ENCODE data around the gene CFAP221. TPM values are rescaled to one million over a fixed set of nuclear protein-coding genes. Genes with fewer than 3 reads are reported as not detected.

CFAP221 gene
- total and polyA plus RNA-seq, 2 donors (not counting 3 experiments of a cell fraction or from before 2014, with no cell fraction given), result 0.06 TPM; not detected in 1

DNA sequence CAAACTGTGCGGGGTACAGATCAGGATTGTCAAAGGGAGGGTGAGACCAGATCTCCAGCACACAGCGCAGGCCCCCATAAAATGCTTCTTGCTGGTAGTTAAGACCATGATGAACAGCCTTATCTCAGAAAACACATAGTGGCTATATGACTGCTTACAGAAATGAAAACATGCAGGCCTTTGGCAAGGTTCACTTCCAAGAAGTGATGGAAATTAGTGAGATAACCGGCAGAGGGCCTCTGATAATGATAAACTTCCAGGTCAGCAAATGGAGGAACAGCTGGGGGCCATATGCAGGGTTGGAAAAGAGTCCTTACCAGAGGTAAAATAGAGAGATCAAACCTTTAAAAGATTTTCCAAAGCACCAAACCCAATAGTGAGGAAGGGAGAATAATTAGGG is 46.6 kb downstream of the CFAP221 start:
- Histone ChIP-seq H3K27me3 (ENCODE audit: control insufficient read depth in 2 of 2, insufficient read depth in 2 of 2, low read length in 2 of 2) (peaks cover 0 to 5% of the 10 kb centered on the region in 2 experiments), H3K79me2 (ENCODE audit: control insufficient read depth, insufficient read depth, low read length) (no peaks in the 10 kb centered on the region), H3K9me1 (replicated peaks; ENCODE audit: control insufficient read depth, extremely low read depth, insufficient read depth, low read length) (no peaks in the 10 kb centered on the region), H3K4me1 (ENCODE audit: control insufficient read depth, extremely low read depth, insufficient read depth, low read length) (no peaks in the 10 kb centered on the region), H2AFZ (ENCODE audit: low read depth, low read length) (no peak overlapping the region), H4K20me1 (replicated peaks; ENCODE audit: control insufficient read depth, extremely low read depth, insufficient read depth, low read length) (no peaks in the 10 kb centered on the region), H3K9me3 (replicated peaks; ENCODE audit: control insufficient read depth, insufficient read depth, low read length) (no peaks in the 10 kb centered on the region), H3K27ac (ENCODE audit: insufficient read depth, low read depth, low read length) (no peak overlapping the region), H3K9ac (replicated peaks; ENCODE audit: extremely low read depth, insufficient read depth, low read length) (no peak overlapping the region), H3K4me3 (replicated peaks in 1 of 3; ENCODE audit: insufficient read depth in 1 of 3, low read depth in 1 of 3, low read length in 3 of 3) (no peak overlapping the region), H3K36me3 (ENCODE audit: control insufficient read depth in 2 of 2, extremely low read depth in 1 of 2, insufficient read depth in 2 of 2, low read length in 2 of 2) (no peaks in the 10 kb centered on the region), H3K4me2 (ENCODE audit: insufficient read depth, low read length) (no peak overlapping the region)
- dilution Hi-C loops (cut with MboI; ENCODE audit: extremely low pct_ligation_motif_present, low sequenced_read_pairs), result no loop called here
- ChIA-PET POLR2A (no interaction called here), CTCF (no interaction called here)
- no TSS peak for BruUV-seq (replicated peaks)
- no peak for TF ChIP-seq FOS (IDR thresholded peaks at IDR 0.05; ENCODE audit: borderline replicate concordance, insufficient read depth, low read length)
- TF ChIP-seq JUN (IDR thresholded peaks at IDR 0.05; ENCODE audit: borderline replicate concordance, insufficient read depth, insufficient read length, low read depth), result no peak
- TF ChIP-seq EZH2 (IDR thresholded peaks at IDR 0.05; ENCODE audit: borderline replicate concordance, low read depth, low read length, severe bottlenecking), result no peak
- no peak for TF ChIP-seq POLR2AphosphoS5 (IDR thresholded peaks at IDR 0.05; ENCODE audit: insufficient read depth, low read depth, low read length)
- TF ChIP-seq MAX (IDR thresholded peaks at IDR 0.05; ENCODE audit: insufficient read depth, insufficient read length), result no peak
- TF ChIP-seq MYC (IDR thresholded peaks at IDR 0.05; ENCODE audit: low read depth, low read length), result no peak
- no peak for TF ChIP-seq POLR2A (IDR thresholded peaks at IDR 0.05; ENCODE audit: low read depth, low read length)
- TF ChIP-seq CTCF (IDR thresholded peaks at IDR 0.05; ENCODE audit: extremely low read depth in 1 of 2, insufficient read depth in 1 of 2, low read depth in 1 of 2, low read length in 2 of 2), result no peak
- no peak for TF ChIP-seq GATA2 (IDR thresholded peaks at IDR 0.05; ENCODE audit: insufficient read depth, insufficient read length, low read depth, low read length)
- DNase-seq (ENCODE audit: low read depth, low spot score) (no peak), FAIRE-seq (no peak)
- intact Hi-C loops (cut with micrococcal nuclease), result no loop called here

All from endothelial cell of umbilical vein (primary cell).